NOMO-1 (cell line): Measurements from ENCODE around the gene RUFY2.
"Not testable (repeated sequence)": the region's sequence is repeated elsewhere in the genome, so short reads cannot be mapped to it uniquely, and the experiment has no call there.

Source experiments
- DNase-seq, 2 experiments: peaks; one replicate each; lab custom pipeline; 2025; ENCODE audit not compliant: unreplicated experiment in 2 of 2; lab: John Stamatoyannopoulos, UW

Gene RUFY2

DNA sequence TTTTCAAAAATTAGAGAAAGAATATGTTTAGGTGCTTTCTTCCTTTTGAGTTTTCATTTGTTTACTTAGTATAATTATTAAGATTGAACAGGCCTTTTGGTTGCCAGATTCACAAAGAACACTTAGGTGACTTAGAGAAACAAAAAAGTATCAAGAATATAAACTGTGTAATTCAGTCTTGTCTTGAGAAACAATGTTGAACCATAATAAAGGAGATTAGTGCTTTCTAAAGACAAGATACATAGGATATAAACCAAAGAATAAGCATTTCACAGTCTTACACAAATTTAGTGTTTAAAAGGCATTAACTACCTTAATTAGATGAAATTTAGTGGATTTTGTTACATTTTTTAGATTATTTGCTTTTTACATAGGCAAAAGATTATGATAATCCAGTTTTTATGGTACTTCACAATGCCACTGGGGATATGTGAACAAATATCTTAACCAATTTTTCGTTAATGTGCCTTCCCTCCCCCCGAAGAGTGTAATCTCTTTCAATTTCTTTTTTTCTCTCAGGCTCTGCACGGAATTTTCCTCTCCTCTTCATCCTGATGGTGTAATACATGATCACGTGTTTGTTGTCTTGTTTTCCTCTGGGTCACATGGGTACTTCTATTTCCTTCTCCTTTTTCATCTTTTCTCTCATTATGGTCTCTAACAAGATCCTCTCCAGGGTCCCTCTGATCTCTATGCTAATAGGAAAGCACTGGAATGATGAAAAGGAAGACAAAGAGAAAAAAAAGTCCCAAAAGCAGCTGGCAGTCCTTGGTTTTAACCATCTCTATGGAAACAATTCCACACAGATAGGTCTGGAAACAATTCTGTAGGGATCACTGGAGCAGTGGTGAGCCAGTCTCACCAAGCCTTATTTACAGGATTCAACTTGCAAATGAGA is 78.9 kb downstream of the RUFY2 start:
- peak; percentile 64 to 86 for DNase-seq

DNA sequence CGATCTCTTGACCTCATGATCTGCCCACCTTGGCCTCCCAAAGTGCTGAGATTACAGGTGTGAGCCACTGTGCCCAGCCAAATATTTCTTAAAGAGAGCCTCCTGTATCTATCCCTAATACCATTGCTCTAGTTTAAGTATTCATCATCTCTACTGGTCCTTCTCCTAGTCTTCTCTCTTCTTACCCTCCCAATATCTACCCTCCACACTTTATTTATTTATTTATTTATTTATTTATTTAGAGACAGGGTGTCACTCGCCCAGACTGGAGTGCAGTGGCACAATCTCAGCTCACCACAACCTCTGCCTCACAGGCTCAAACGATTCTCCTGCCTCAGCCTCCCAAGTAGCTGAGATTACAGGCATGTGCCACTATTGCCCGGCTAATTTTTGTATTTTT is 82.7 kb downstream of the RUFY2 start:
- not testable (repeated sequence) for DNase-seq

DNA sequence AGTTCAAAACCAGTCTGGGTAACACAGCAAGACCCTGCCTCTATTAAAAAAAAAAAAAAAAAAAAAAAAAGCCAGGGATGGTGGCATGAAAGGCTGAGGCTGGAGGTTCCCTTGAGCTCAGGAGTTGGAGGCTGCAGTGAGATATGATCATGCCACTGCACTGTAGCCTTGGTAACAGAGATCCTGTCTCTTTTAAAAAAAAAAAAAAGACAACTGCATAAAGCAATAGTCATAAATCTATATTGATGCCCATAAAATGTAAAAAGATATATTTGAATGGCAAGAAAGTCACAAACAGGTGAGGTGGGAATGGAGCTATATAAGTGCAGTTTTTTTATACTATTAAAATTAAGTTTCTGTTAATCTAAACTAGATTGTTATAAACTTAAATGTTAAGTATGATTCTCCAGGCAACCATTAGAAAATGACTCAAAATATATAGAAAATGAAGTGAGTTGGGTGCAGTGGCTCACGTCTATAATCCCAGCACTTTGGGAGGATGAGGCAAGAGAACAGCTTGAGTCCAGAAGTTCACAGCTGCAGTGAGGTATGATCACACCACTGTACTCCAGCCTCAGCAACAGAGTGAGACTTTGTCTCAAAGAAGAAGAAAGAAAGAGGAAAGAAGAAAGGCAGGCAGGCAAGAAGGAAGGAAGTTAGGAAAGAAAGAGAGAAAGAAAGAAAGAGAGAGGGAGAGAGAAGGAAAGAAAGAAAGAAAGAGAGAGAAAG is 88.6 kb downstream of the RUFY2 start:
- no peak for DNase-seq

- no peak for DNase-seq
Measured at GRCh38 chr10:68315582-68315981, 91.5 kb downstream of the RUFY2 start.

- DNase-seq, result not testable (repeated sequence)
Measured at GRCh38 chr10:68314930-68315329, 92.1 kb downstream of the RUFY2 start.

GRCh38 chr10:68310531-68310930 is 96.5 kb downstream of the RUFY2 start:
- no peak for DNase-seq

GRCh38 chr10:68305854-68306253 is 101.2 kb downstream of the RUFY2 start:
- DNase-seq, result no peak

DNA sequence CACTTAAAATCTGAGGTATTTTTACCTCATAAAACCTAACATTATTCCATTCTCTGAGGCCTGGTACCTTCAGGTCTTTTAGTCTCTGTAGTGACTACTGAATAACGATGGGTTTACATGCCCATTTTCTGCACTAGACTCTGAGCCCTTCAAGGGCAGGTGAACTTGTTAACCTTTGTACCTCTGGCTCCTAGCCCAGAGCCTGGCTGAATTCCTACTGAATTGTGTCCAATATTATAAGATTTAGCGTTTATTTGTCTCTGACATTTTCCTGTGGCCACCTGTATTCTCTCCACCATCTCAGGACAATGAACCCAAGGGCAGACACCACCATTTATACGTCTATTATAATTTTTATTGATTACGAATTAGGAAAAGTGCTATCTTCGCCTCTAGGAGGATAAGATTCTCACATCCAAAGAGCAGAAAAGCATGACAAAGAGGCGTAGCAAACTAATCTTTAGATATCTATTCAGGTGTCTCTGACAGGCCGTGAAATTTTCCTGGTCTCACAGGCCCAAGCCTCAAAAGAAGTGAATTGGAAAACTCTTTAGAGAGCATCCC is 103.1 kb downstream of the RUFY2 start:
- no peak for DNase-seq

- DNase-seq, result no peak
Measured at GRCh38 chr10:68302871-68303270, 104.2 kb downstream of the RUFY2 start.

GRCh38 chr10:68302503-68302823 is 104.6 kb downstream of the RUFY2 start:
- no peak for DNase-seq

GRCh38 chr10:68301790-68302502 is 105.1 kb downstream of the RUFY2 start:
- peak; percentile 5 to 39 for DNase-seq

DNA sequence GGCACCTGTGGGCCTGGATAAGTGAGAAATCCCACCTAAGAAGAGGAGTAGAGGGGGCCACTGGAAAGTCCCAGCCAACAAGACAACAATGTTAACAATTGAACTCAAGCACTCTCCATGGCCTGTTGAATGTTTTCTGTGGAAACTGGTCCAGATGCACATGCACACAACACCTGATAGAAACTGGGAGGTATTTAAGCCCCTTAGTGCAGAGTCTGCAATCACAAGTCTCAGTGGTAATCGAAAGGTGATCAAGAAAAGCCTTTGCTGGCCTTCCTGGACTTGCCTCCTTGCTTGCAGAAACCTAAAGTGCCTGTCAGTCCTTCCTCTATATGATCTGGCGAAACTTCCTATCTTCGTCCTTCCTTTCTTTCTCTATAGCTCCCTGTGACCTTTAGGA is 105.8 kb downstream of the RUFY2 start:
- no peak for DNase-seq

DNA sequence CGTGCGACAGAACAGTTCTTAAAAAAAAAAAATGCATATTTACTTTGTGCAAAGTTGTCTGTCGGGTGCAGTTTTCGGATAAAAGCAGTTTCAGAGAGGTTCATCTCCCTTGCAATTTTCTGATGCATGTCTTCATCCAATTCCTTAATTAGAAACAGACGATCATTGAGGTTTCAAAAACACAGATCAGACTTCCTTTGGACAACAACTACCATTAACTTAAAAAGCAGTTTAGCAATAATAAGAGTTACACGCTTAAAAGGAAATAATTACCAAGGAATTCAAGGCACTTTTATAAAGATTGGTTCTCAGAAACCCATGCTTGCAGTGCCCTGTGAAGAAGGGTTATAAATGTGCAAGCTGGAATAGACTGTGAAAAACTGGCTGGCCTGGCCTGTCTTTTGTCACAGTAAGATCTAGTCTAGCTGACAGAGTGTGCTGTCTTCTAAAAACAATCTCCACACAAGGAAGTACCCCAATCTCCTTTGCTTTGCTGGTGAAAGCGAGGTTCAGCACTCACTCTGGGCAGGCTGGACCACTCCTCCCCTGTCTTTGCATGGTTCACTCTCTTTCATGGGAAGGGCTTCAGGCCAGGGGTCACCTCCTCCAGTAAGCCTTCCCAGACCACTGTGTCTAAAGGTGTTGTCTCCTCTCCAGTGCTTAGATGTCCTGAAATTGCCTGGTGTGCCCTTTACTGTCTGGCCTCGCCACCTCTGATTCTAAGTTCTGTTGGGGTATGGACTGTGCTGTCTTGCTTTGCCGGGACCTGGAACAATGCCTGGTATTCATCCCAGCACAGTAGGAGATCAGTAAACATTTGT is 110.0 kb downstream of the RUFY2 start:
- DNase-seq, result no peak
